ENCODE measurements around the gene ARHGAP35.

DNA sequence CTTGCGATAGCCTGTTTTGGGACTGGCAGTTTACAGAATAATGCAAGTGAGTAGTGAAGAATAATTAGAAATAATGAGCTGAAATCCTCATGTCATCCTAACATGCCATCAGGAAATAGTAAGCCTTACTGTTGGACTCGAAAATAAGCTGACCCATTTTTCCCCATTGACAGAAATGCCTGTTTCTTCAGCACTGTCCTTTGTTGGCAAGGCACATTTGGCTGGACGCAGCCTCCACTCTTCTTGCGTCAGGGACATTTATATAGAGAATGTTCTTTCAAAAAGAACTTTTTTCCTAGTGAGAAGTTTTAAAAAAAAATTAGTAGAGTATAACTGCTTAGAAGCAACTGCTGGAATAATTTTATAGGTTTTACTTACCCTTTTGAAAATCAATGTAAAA lies 47.1 kb downstream of the ARHGAP35 start:
- TF ChIP-seq, protein P1, sequence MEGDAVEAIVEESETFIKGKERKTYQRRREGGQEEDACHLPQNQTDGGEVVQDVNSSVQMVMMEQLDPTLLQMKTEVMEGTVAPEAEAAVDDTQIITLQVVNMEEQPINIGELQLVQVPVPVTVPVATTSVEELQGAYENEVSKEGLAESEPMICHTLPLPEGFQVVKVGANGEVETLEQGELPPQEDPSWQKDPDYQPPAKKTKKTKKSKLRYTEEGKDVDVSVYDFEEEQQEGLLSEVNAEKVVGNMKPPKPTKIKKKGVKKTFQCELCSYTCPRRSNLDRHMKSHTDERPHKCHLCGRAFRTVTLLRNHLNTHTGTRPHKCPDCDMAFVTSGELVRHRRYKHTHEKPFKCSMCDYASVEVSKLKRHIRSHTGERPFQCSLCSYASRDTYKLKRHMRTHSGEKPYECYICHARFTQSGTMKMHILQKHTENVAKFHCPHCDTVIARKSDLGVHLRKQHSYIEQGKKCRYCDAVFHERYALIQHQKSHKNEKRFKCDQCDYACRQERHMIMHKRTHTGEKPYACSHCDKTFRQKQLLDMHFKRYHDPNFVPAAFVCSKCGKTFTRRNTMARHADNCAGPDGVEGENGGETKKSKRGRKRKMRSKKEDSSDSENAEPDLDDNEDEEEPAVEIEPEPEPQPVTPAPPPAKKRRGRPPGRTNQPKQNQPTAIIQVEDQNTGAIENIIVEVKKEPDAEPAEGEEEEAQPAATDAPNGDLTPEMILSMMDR (IDR thresholded peaks at IDR 0.05; ENCODE audit: insufficient read depth, low read depth, low read length): no peak
- no peak for TF ChIP-seq EZH2 (IDR thresholded peaks at IDR 0.05; ENCODE audit: insufficient read depth, low read length)

Data from astrocyte (in vitro differentiated cells and primary cell).